Osteoblast (primary cell): Measurements from ENCODE around the gene CPS1. TPM values are rescaled to one million over a fixed set of nuclear protein-coding genes. Genes with fewer than 3 reads are reported as not detected.

Source experiments
- DNase-seq: peaks from one replicate; pipeline ENCODE4 v3.0.0; 2011; ENCODE audit warnings: low spot score, mixed read lengths; ENCODE audit not compliant: insufficient read length; ENCODE audit errors: missing footprints
- H2AFZ ChIP-seq: 2 replicates; pipeline ENCODE4 v1.6.0; 2011; ENCODE audit warnings: mild to moderate bottlenecking, low read length
- H3K27ac ChIP-seq: 2 replicates; pipeline ENCODE4 v1.5.1; 2011; ENCODE audit warnings: mild to moderate bottlenecking, low read depth, low read length, moderate library complexity
- H3K27me3 ChIP-seq: 2 replicates; pipeline ENCODE4 v1.6.0; 2012; ENCODE audit warnings: mild to moderate bottlenecking, control low read depth, inconsistent platforms, low read length, moderate library complexity; ENCODE audit not compliant: insufficient read depth
- H3K36me3 ChIP-seq: 2 replicates; pipeline ENCODE4 v1.5.1; 2011; ENCODE audit warnings: mild to moderate bottlenecking, low read length, control low read depth, moderate library complexity; ENCODE audit not compliant: insufficient read depth
- H3K4me1 ChIP-seq: 2 replicates; pipeline ENCODE4 v1.5.1; 2011; ENCODE audit warnings: mild to moderate bottlenecking, low read length, control low read depth, moderate library complexity; ENCODE audit not compliant: insufficient read depth
- H3K4me2 ChIP-seq: 2 replicates; pipeline ENCODE4 v1.6.0; 2011; ENCODE audit warnings: mild to moderate bottlenecking, low read length; ENCODE audit not compliant: insufficient read depth
- H3K4me3 ChIP-seq: fragments of 200-600 bp; sonication (generic); 3 replicates; pipeline ENCODE4 v1.5.1; 2012; ENCODE audit warnings: mild to moderate bottlenecking, low read length, inconsistent platforms; ENCODE audit not compliant: insufficient read depth
- H3K79me2 ChIP-seq: 2 replicates; pipeline ENCODE4 v1.6.0; 2012; ENCODE audit warnings: mild to moderate bottlenecking, low read length, control low read depth, inconsistent platforms; ENCODE audit not compliant: insufficient read depth
- H3K9me3 ChIP-seq: 2 replicates; pipeline ENCODE4 v1.5.1; 2011; ENCODE audit warnings: low read depth, low read length, control low read depth
- H4K20me1 ChIP-seq: 2 replicates; pipeline ENCODE4 v1.6.0; 2012; ENCODE audit warnings: mild to moderate bottlenecking, low read length, control low read depth; ENCODE audit not compliant: insufficient read depth
- CTCF ChIP-seq: IDR thresholded peaks from 2 replicates; pipeline ENCODE4 v1.5.1; 2011; ENCODE audit warnings: mild to moderate bottlenecking, low read depth, low read length, moderate library complexity; ENCODE audit errors: extremely low read depth
- total RNA-seq: library from RNA; depleted of rRNA; stranded (reverse); fragments of >200 nt; gene quantifications from 2 replicates; pipeline ENCODE4 v1.2.3, GENCODE V29; 2012

CPS1 gene
- total RNA-seq, 1 donor: 21.7 TPM

- DNase-seq: no peak
- Histone ChIP-seq H3K4me1 (no peaks in the 10 kb centered on the region), H3K79me2 (no peaks in the 10 kb centered on the region), H3K9me3 (no peaks in the 10 kb centered on the region), H3K4me3 (no peak overlapping the region), H3K4me2 (no peak overlapping the region), H3K27ac (no peak overlapping the region), H3K36me3 (no peaks in the 10 kb centered on the region), H3K27me3 (no peaks in the 10 kb centered on the region), H2AFZ (no peak overlapping the region), H4K20me1 (no peaks in the 10 kb centered on the region)
- TF ChIP-seq CTCF: no peak
Observed at GRCh38 chr2:210544831-210545230, 11.6 kb upstream of the CPS1 start.

GRCh38 chr2:210546424-210547208 lies 9.8 kb upstream of the CPS1 start:
- no peak for DNase-seq
- Histone ChIP-seq H3K79me2 (no peaks in the 10 kb centered on the region), H2AFZ (peak overlapping the region; percentile 12)

GRCh38 chr2:210548031-210548430 lies 8.4 kb upstream of the CPS1 start:
- no peak for DNase-seq
- H3K4me2 ChIP-seq: no peak overlapping the region
- H3K27ac ChIP-seq: no peak overlapping the region
- H3K36me3 ChIP-seq: no peaks in the 10 kb centered on the region
- TF ChIP-seq CTCF: no peak
- H3K9me3 ChIP-seq: no peaks in the 10 kb centered on the region
- H3K79me2 ChIP-seq: no peaks in the 10 kb centered on the region
- H3K4me3 ChIP-seq: no peak overlapping the region
- H2AFZ ChIP-seq: no peak overlapping the region
- no peaks in the 10 kb centered on the region for H3K27me3 ChIP-seq
- no peaks in the 10 kb centered on the region for H3K4me1 ChIP-seq
- no peaks in the 10 kb centered on the region for H4K20me1 ChIP-seq

More at GRCh38 chr2:210546424-210547208, 9.8 kb upstream of the CPS1 start:
- H3K4me2 ChIP-seq: no peak overlapping the region
- H3K27me3 ChIP-seq: no peaks in the 10 kb centered on the region
- TF ChIP-seq CTCF: no peak
- no peak overlapping the region for H3K27ac ChIP-seq
- no peaks in the 10 kb centered on the region for H3K4me1 ChIP-seq
- H4K20me1 ChIP-seq: no peaks in the 10 kb centered on the region
- no peak overlapping the region for H3K4me3 ChIP-seq
- no peaks in the 10 kb centered on the region for H3K9me3 ChIP-seq
- no peaks in the 10 kb centered on the region for H3K36me3 ChIP-seq

- no peaks in the 10 kb centered on the region for H3K4me1 ChIP-seq
- no peak overlapping the region for H3K4me2 ChIP-seq
- H3K27ac ChIP-seq: no peak overlapping the region
- H3K9me3 ChIP-seq: no peaks in the 10 kb centered on the region
- H3K4me3 ChIP-seq: no peak overlapping the region
- no peak overlapping the region for H2AFZ ChIP-seq
- no peaks in the 10 kb centered on the region for H4K20me1 ChIP-seq
- H3K27me3 ChIP-seq: no peaks in the 10 kb centered on the region
- no peak for DNase-seq
- no peak for TF ChIP-seq CTCF
- H3K36me3 ChIP-seq: no peaks in the 10 kb centered on the region
- no peaks in the 10 kb centered on the region for H3K79me2 ChIP-seq
Observed at GRCh38 chr2:210548878-210549384, 7.5 kb upstream of the CPS1 start.
